ENCODE data around the gene THEM4.

Gene THEM4

GRCh38 chr1:151833172-151833900 lies 76.0 kb downstream of the THEM4 start:
- no peak for DNase-seq

DNA sequence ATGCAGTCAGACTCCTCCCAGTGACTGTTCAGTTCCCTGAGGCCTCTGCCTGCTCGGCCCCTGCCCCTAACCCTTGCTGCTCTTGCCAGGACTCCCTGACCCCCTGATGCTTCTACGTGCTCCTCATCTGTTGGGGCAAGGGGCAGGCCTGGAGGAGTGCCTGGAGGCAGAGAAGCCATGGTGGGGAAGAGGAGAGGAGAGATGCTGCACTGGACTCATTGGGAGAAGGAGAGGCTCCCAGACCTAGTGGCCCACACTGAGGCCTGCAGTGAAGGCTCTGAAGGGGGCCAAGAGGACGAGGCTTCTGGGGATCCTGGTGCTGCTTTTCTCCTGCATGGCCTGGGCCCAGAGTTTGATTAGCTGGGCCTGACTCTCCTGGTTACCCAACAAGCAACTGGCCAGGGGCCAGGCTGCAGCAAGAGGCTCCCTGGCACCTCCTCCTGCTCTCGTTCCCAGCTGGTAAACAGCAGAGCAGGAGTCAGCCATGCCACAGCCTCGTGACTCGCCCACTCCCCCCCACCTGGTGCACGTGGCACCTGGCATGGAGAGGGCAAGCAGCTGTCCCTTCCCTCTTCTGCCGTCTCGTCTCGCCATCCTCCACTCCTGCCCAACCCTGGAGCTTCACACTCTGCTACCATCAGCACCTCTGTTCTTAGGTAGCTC lies 76.9 kb downstream of the THEM4 start:
- DNase-seq: no peak

GRCh38 chr1:151831605-151832004 lies 77.7 kb downstream of the THEM4 start, which contains the start of gene RORC:
Gene RORC (minus strand): TSS chr1:151831802. CDS start chr1:151831764, 38 bp downstream.
- no peak for DNase-seq

DNA sequence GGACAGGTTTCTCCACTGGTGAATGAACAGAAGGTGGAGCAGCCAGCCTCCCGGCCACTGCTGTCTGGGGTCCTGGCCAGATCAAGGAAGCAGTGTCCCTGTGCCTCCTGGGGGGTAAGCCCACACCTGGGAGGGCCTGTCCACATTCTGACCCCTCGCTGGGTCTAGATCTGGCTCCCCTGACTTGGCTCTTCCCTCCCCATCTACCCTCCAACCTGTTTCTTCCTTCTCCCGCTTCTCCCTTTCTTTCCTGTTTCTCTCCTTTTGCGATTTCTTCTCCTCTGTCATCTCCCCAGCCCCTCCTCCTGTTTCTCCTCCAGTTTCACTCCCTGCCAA lies 78.1 kb downstream of the THEM4 start:
- DNase-seq: no peak

GRCh38 chr1:151830055-151830454 lies 79.3 kb downstream of the THEM4 start:
- no peak for DNase-seq

DNA sequence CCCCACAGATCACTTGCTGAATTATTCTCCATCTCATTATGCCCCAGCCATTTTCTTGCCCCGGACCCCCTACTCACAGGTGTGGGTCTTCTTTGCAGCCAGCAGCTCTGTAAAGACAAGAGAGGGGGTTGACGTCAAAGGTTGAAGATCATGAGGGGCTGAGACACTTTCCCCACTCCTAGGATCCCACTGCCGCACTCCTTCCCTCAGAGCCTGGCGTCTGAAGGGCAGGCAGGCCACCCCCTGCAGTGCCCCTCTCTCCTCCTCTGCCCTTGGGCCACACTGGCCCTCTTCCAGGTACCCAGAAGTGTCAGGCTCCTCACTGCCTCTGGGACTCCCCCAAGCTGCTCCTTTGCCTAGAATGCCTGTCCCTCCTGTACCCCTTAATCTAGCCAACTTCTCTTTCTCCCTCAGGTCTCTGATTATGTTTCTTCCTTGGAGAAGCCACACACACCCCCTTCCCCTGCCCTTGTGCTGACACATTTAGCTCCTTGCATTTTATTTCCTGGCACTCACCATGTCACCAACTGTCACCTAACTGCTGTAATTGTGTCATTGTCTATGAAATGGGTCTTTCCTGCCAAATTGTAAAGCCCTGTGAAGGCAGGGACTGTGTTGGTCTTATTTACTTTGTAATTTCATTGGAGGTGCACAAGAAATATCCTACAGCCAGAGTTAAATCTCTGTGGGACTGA lies 79.8 kb downstream of the THEM4 start:
- DNase-seq: no peak

- no peak for DNase-seq
Measured at GRCh38 chr1:151828921-151829320, 80.4 kb downstream of the THEM4 start.

DNA sequence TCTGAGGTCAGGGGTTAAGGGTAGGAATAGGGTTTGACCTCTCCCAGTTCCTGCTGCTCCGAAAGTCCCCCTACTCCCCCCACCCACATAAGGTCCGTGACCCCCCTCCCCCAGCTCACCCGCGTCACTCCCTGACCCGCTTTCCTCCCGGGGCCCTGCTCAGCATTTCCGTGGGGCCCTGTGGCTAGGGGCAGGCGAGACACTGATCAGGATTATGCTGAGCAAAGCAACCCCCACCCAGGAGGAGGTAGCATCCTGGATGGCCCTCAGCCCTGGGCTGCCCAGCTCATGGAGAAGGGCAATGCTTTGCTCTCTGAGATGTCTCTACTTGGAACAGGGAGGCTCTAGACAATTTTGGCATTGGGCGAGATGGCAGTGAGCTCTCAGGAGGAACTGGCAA lies 81.5 kb downstream of the THEM4 start:
- no peak for DNase-seq

DNA sequence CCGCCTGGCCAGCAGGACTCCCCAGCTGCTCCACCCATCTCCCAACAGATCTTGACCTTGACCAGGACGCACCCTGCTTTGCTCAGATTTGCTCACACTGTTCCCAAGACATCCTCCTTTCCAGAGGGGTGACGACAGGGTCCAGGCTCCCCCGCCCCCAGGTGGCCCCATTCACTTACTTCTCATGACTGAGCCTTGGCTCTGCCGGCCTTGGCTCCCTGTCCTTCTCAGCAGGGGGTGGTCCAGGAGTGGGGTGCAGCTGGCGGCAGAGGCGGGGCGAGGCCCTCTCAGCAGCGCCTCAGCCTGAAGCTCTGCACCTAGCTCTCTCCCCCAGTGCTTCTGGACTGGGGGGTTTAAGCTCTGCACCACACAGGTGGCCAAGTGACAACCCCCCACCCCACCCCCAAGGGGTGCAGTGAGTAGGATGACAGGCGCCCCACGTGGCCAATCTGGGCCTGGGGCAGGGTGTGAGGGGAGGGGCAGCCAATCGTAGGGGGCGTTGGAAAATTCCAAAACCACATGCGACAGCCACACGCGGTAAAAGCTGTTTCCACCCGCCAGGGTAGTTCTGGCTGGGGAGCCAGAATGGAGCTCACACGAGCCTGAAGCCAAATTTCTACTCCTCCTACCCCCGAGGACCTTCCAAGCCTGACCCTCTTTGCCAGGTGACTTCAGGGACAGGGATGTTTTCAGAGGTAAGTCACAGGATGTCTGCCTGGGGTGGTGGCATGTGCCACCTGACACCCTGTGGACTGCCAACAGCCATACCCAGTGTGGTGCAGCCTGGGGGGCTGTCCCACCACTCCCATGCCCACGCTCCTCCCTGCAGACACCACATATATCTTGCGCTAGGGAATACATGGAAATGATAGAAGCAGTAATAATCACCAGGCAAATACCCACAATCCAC lies 83.3 kb downstream of the THEM4 start:
- DNase-seq: no peak

GRCh38 chr1:151825204-151825603 lies 84.1 kb downstream of the THEM4 start:
- no peak for DNase-seq

Data from NCI-H524 treated with DMSO at 0.1 percent for 48 hours (cell line).